ENCODE results near the gene SMAD5. TPM values are rescaled to one million over a fixed set of nuclear protein-coding genes. Genes with fewer than 3 reads are reported as not detected.

SMAD5 gene
- total RNA-seq, 1 experiment from 2014 or later = 69.3 TPM

DNA sequence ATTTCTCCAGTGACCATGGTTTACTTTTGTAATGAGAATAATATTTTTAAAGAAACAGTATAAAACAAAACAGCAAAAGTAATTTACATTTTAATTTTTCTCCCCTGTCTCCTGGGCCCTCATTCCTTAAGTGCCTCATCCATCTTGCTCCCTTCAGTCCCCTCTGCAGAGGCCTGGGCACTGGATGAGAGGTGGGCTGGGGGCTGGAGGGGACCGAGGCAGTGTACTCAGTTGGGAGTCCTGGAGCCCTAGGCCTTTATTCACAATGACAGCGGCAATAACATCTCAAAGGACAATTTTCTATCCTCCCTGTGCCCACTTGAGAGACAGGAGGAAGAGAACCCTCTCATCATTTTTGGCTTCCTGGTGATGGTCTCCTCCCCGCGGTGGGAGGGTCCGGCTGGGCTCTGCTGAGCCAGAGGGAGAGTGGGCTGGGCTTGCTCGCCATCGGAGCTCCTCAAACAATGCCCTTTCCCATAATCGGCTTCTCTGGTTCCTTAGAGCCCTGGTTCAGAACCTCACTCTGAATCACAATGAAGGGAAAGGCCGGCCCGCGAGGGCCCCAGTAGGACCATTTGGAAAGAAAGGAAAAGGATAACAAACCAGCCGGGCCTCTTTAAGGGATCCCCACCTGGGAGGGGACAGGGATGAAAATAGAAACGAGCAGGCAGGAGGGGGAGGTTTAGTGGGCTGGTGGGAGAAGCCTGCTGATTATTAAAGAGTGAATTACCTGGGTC is 70.0 kb downstream of the SMAD5 start:
- H3K4me1 ChIP-seq (ENCODE audit: insufficient read depth, low read length) = 0 out of 2 replicates have a peak, but pooled peaks cover 4% of the 10 kb centered on the region
- Mint-ChIP-seq H3K4me1 (peaks cover 40 to 42% of the 10 kb centered on the region in 2 experiments), H3K27ac (peak overlapping the region in 1 of 3 experiments; percentile 74; a peak in 1 of 7 replicates), H3K9me3 (peaks cover 4 to 9% of the 10 kb centered on the region in 2 experiments; a peak in 4 of 5 replicates), H3K4me3 (peak overlapping the region; percentile 24 to 60), H3K36me3 (ENCODE audit: insufficient read depth in 1 of 3, low read depth in 3 of 3) (peaks cover 5 to 12% (median 6%) of the 10 kb centered on the region in 3 experiments; a peak in 5 of 7 replicates), H3K27me3 (ENCODE audit: low read depth) (peaks cover 99% of the 10 kb centered on the region)
- no peak overlapping the region for H2AK5ac ChIP-seq (ENCODE audit: insufficient read length, low read length)
- no peak overlapping the region for H3K9ac ChIP-seq (ENCODE audit: extremely low read depth, insufficient read length, low read length)
- no peak overlapping the region for H3K23ac ChIP-seq (ENCODE audit: insufficient read length, low read depth, low read length)
- H3K23me2 ChIP-seq (ENCODE audit: insufficient read length, low read depth, low read length, poor library complexity, severe bottlenecking) = no peaks in the 10 kb centered on the region
- H3K14ac ChIP-seq (ENCODE audit: insufficient read depth, low read length) = no peak overlapping the region
- peaks cover 56% of the 10 kb centered on the region for H3K27me3 ChIP-seq (ENCODE audit: insufficient read depth, low read length)
- H4K8ac ChIP-seq (replicated peaks; ENCODE audit: insufficient read length, low read depth, low read length) = no peak overlapping the region
- no peak overlapping the region for H2AFZ ChIP-seq (ENCODE audit: low read length)
- TF ChIP-seq, protein P1, sequence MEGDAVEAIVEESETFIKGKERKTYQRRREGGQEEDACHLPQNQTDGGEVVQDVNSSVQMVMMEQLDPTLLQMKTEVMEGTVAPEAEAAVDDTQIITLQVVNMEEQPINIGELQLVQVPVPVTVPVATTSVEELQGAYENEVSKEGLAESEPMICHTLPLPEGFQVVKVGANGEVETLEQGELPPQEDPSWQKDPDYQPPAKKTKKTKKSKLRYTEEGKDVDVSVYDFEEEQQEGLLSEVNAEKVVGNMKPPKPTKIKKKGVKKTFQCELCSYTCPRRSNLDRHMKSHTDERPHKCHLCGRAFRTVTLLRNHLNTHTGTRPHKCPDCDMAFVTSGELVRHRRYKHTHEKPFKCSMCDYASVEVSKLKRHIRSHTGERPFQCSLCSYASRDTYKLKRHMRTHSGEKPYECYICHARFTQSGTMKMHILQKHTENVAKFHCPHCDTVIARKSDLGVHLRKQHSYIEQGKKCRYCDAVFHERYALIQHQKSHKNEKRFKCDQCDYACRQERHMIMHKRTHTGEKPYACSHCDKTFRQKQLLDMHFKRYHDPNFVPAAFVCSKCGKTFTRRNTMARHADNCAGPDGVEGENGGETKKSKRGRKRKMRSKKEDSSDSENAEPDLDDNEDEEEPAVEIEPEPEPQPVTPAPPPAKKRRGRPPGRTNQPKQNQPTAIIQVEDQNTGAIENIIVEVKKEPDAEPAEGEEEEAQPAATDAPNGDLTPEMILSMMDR (conservative IDR thresholded peaks at IDR 0.05) = no peak
- H3K56ac ChIP-seq (ENCODE audit: insufficient read length, low read depth, low read length) = no peak overlapping the region
- H3K79me2 ChIP-seq (ENCODE audit: insufficient read depth, low read length) = no peaks in the 10 kb centered on the region
- H2BK5ac ChIP-seq (ENCODE audit: insufficient read length, low read length) = no peak overlapping the region
- peak; percentile 91 for DNase-seq
- H4K20me1 ChIP-seq (ENCODE audit: control insufficient read depth, insufficient read depth, insufficient read length) = no peaks in the 10 kb centered on the region
- no peak overlapping the region for H2BK12ac ChIP-seq (ENCODE audit: insufficient read length, low read depth, low read length)
- H4K91ac ChIP-seq (ENCODE audit: insufficient read length, low read depth, low read length) = no peak overlapping the region
- H3K27ac ChIP-seq (ENCODE audit: insufficient read length, low read depth, low read length) = no peak overlapping the region
- no peak overlapping the region for H3K4ac ChIP-seq (ENCODE audit: low read depth, low read length)
- H2BK20ac ChIP-seq (ENCODE audit: low read depth, low read length, poor library complexity, severe bottlenecking) = no peak overlapping the region
- H3T11ph ChIP-seq (ENCODE audit: low read length) = no peak overlapping the region
- H4K5ac ChIP-seq (ENCODE audit: insufficient read length, low read depth, low read length) = no peak overlapping the region
- H3K18ac ChIP-seq (ENCODE audit: insufficient read length, low read depth, low read length) = no peak overlapping the region
- H3K4me2 ChIP-seq (ENCODE audit: insufficient read depth, insufficient read length, low read length) = peak overlapping the region; percentile 40
- no peaks in the 10 kb centered on the region for H3K79me1 ChIP-seq (ENCODE audit: insufficient read depth, low read depth, low read length, poor library complexity, severe bottlenecking)
- no peak overlapping the region for H2BK120ac ChIP-seq (ENCODE audit: low read depth, low read length, poor library complexity, severe bottlenecking)
- H3K9me3 ChIP-seq (ENCODE audit: control insufficient read depth, low read depth, low read length) = no peaks in the 10 kb centered on the region
- H2BK15ac ChIP-seq (ENCODE audit: low read depth, low read length) = no peak overlapping the region
- WGBS (ENCODE audit: extremely low coverage, insufficient read length, low lambda C conversion rate) = no CpG with 5 or more reads among the region's 13 CpGs

Data from H9 (cell line).